Adrenal gland (tissue), 12 donors: ENCODE measurements around the gene VPS72. TPM values are rescaled to one million over a fixed set of nuclear protein-coding genes. Genes with fewer than 3 reads are reported as not detected.

ENCODE experiments used
- DNase-seq, 7 donors: peaks; one replicate each; pipeline ENCODE4 v3.0.0-alpha.2; 2019 to 2020
- H3K27ac ChIP-seq, 5 donors: fragments of 200-600 bp; sonication (generic) in 4 of 5; 1 replicate in 3 of 5; 2 replicates in 2 of 5; pipeline versions ENCODE4 v1.5.1 to v1.8.0; 2016 to 2020; ENCODE audit warnings: mild to moderate bottlenecking in 1 of 5
- H3K27me3 ChIP-seq: fragments of 200-600 bp; 2 replicates; pipeline ENCODE4 v1.8.0; 2021
- H3K36me3 ChIP-seq, 2 donors: fragments of 200-600 bp; replicated peaks in 1 of 2; 1 replicate in 1 of 2; 2 replicates in 1 of 2; pipeline versions ENCODE4 v1.5.1 to v1.8.0; 2018 to 2022
- H3K4me1 ChIP-seq, 2 donors: fragments of 200-600 bp; replicated peaks in 1 of 2; 1 replicate in 1 of 2; 2 replicates in 1 of 2; pipeline versions ENCODE4 v1.5.1 to v1.8.0; 2018 to 2021
- H3K4me3 ChIP-seq, 4 donors: fragments of 200-600 bp; sonication (generic) in 3 of 4; one replicate each; pipeline ENCODE4 v1.5.1; 2016 to 2018
- H3K9me3 ChIP-seq, 3 donors: fragments of 200-600 bp; sonication (generic) in 1 of 3; replicated peaks in 1 of 3; 1 replicate in 2 of 3; 2 replicates in 1 of 3; pipeline versions ENCODE4 v1.5.1 to v1.8.0; 2016 to 2021
- CTCF ChIP-seq, 6 experiments: fragments of 450-650 bp in 4 of 6; fragments of 200-600 bp in 2 of 6; sonication (generic) in 1 of 6; IDR thresholded peaks; 1 replicate in 5 of 6; 2 replicates in 1 of 6; pipeline versions ENCODE4 v1.5.1 to v1.8.0; 2016 to 2021; ENCODE audit warnings: antibody characterized with exemption in 6 of 6, mild to moderate bottlenecking in 2 of 6, moderate library complexity in 1 of 6
- POLR2A ChIP-seq, 2 donors: fragments of 450-650 bp; IDR thresholded peaks; one replicate each; pipeline ENCODE4 v1.6.1; 2017; ENCODE audit warnings: antibody characterized with exemption in 2 of 2, mild to moderate bottlenecking in 2 of 2, moderate library complexity in 1 of 2
- WGBS, 4 donors: extraction: QIAGEN DNeasy Blood & Tissue Kit in 2 of 4; methylation state at CpG; one replicate each; pipeline versions ENCODE4 v1.1.5 to v1.1.7; 2013 to 2017; 5-methylcytosine and 5-hydroxymethylcytosine counted together
- intact Hi-C, 2 donors: fragments of 100-400 bp; cut with DNase I; formaldehyde crosslinking; loops; one replicate each; pipeline versions ENCODE4 v1.14.1 to v1.15.0; 2022 to 2023
- polyA plus RNA-seq, 3 donors: library from polyadenylated mRNA; stranded (reverse); fragments of 200-250 nt in 2 of 3; fragments of 350-450 nt in 1 of 3; fragmentation: Illumina TruSeq in 1 of 3; extraction: RNeasy Lipid Tissue Mini Kit (QIAGEN cat#74804) in 1 of 3; gene quantifications; one replicate each; pipeline ENCODE4 v1.2.3, GENCODE V29; 2013 to 2014
- total RNA-seq, 9 donors: library from RNA; depleted of rRNA in 4 of 9; stranded (reverse); fragments of >200 nt in 4 of 9; fragments of 120-200 nt in 1 of 9; fragmentation: NEBNext Ultra II Directional in 1 of 9; extraction: Animal tissue kit (Norgen Biotek cat#: 25700) in 1 of 9; gene quantifications; one replicate each; pipeline versions ENCODE4 v1.1.0 to v1.2.4, GENCODE V29; 2013 to 2023
- donor health status: healthy with polysubstance abuse.
- donor health status: Bipolar disorder and iron deficiency.
- donor health status: DM: yes; HTN: yes; CAD: no.
- donor health status: DM: no; HTN: no; CAD: no.
- donor health status: DM: no; HTN: no; CAD: no.
- donor health status: DM: yes; HTN: yes; CAD: no.

The VPS72 gene
- total and polyA plus RNA-seq, 12 donors = 30.0 to 57.1 (median 39.2) TPM

- WGBS, 4 donors = 0 to 7% (median 5%) methylated on average over 4 to 26 of the region's 26 CpGs; no CpG with 5 or more reads in 1 of the 4 donors
- intact Hi-C loops = loop anchor here in 1 of 2 donors (5.0 kb wide), 1 partner anchor 34 kb away; no protein-coding TSS in a partner anchor
- DNase-seq = no peak
- no peaks in the 10 kb centered on the region for H3K9me3 ChIP-seq
- no peaks in the 10 kb centered on the region for H3K27me3 ChIP-seq
- TF ChIP-seq CTCF (IDR thresholded peaks at IDR 0.05) (no peak), POLR2A (IDR thresholded peaks at IDR 0.05) (no peak)
- peak overlapping the region in 2 of 5 donors; percentile 4 to 77 for H3K27ac ChIP-seq
- no peaks in the 10 kb centered on the region for H3K36me3 ChIP-seq
- H3K4me1 ChIP-seq = peaks cover 0 to 21% of the 10 kb centered on the region in 2 donors
- H3K4me3 ChIP-seq = peak overlapping the region in 3 of 4 donors; percentile 23 to 67 (median 40)
These were observed 44.0 kb downstream of the VPS72 start for GRCh38 chr1:151146072-151146411.

- Histone ChIP-seq H3K27ac (peak overlapping the region in 1 of 5 donors; percentile 4), H3K9me3 (no peaks in the 10 kb centered on the region), H3K4me1 (peaks cover 0 to 21% of the 10 kb centered on the region in 2 donors), H3K4me3 (peak overlapping the region in 2 of 4 donors; percentile 40 to 67), H3K36me3 (no peaks in the 10 kb centered on the region), H3K27me3 (no peaks in the 10 kb centered on the region)
- no peak for TF ChIP-seq CTCF (IDR thresholded peaks at IDR 0.05)
- no peak for TF ChIP-seq POLR2A (IDR thresholded peaks at IDR 0.05)
- intact Hi-C loops = loop anchor here in 1 of 2 donors (5.0 kb wide), 1 partner anchor 33 kb away; no protein-coding TSS in a partner anchor
- WGBS, 4 donors = 37 to 76% (median 41%) methylated on average over 16 to 43 of the region's 43 CpGs
- DNase-seq = peak in 1 of 7 donors; percentile 60
These were observed 44.5 kb downstream of the VPS72 start for GRCh38 chr1:151145304-151146071.

GRCh38 chr1:151144474-151145303 lies 45.3 kb downstream of the VPS72 start:
- Histone ChIP-seq H3K27me3 (no peaks in the 10 kb centered on the region), H3K9me3 (no peaks in the 10 kb centered on the region), H3K4me1 (peaks cover 0 to 21% of the 10 kb centered on the region in 2 donors), H3K4me3 (no peak overlapping the region), H3K27ac (no peak overlapping the region), H3K36me3 (no peaks in the 10 kb centered on the region)
- DNase-seq = peak in 1 of 7 donors; percentile 48
- 71 to 81% (median 78%) methylated on average over 7 of the region's 7 CpGs for WGBS, 4 donors
- no peak for TF ChIP-seq POLR2A (IDR thresholded peaks at IDR 0.05)
- no peak for TF ChIP-seq CTCF (IDR thresholded peaks at IDR 0.05)
- intact Hi-C loops = loop anchor here in 1 of 2 donors (5.0 kb wide), 1 partner anchor 32 kb away; no protein-coding TSS in a partner anchor

- Histone ChIP-seq H3K27me3 (no peaks in the 10 kb centered on the region), H3K36me3 (no peaks in the 10 kb centered on the region), H3K9me3 (no peaks in the 10 kb centered on the region), H3K4me1 (peaks cover 0 to 21% of the 10 kb centered on the region in 2 donors), H3K4me3 (no peak overlapping the region), H3K27ac (no peak overlapping the region)
- WGBS, 4 donors = 54 to 86% (median 74%) methylated on average over 4 to 5 of the region's 5 CpGs
- TF ChIP-seq CTCF (IDR thresholded peaks at IDR 0.05) = no peak
- no peak for TF ChIP-seq POLR2A (IDR thresholded peaks at IDR 0.05)
- DNase-seq = peak in 1 of 7 donors; percentile 46
- intact Hi-C loops = no loop called here
These were observed 46.0 kb downstream of the VPS72 start for GRCh38 chr1:151143986-151144385.
